ENCODE data around the gene ASB4. TPM values are rescaled to one million over a fixed set of nuclear protein-coding genes. Genes with fewer than 3 reads are reported as not detected.

Gene ASB4
- total RNA-seq, 1 donor from 2014 or later: not detected

- peaks cover 55% of the 10 kb centered on the region for H3K4me1 Mint-ChIP-seq (ENCODE audit: unreplicated experiment)
- no peak overlapping the region for H3K4me3 Mint-ChIP-seq (ENCODE audit: unreplicated experiment)
- no peak overlapping the region for H3K27ac Mint-ChIP-seq (ENCODE audit: unreplicated experiment)
- no peaks in the 10 kb centered on the region for H3K9me3 Mint-ChIP-seq (ENCODE audit: unreplicated experiment)
- H3K36me3 Mint-ChIP-seq (ENCODE audit: low read depth, unreplicated experiment): no peaks in the 10 kb centered on the region
- no peak for DNase-seq (ENCODE audit: low spot score)
- TF ChIP-seq CTCF (IDR thresholded peaks at IDR 0.05; ENCODE audit: unreplicated experiment): no peak
- H3K27me3 Mint-ChIP-seq (ENCODE audit: unreplicated experiment): no peaks in the 10 kb centered on the region
These were observed 13.1 kb upstream of the ASB4 start for GRCh38 chr7:95472581-95473161.

GRCh38 chr7:95473276-95473985 is 12.3 kb upstream of the ASB4 start:
- no peaks in the 10 kb centered on the region for H3K27me3 Mint-ChIP-seq (ENCODE audit: unreplicated experiment)
- TF ChIP-seq CTCF (IDR thresholded peaks at IDR 0.05; ENCODE audit: unreplicated experiment): no peak
- H3K9me3 Mint-ChIP-seq (ENCODE audit: unreplicated experiment): no peaks in the 10 kb centered on the region
- H3K27ac Mint-ChIP-seq (ENCODE audit: unreplicated experiment): no peak overlapping the region
- H3K4me1 Mint-ChIP-seq (ENCODE audit: unreplicated experiment): peaks cover 51% of the 10 kb centered on the region
- no peak for DNase-seq (ENCODE audit: low spot score)
- H3K36me3 Mint-ChIP-seq (ENCODE audit: low read depth, unreplicated experiment): no peaks in the 10 kb centered on the region
- H3K4me3 Mint-ChIP-seq (ENCODE audit: unreplicated experiment): no peak overlapping the region

GRCh38 chr7:95476072-95476847 is 9.5 kb upstream of the ASB4 start:
- DNase-seq (ENCODE audit: low spot score): no peak

GRCh38 chr7:95476904-95477594 is 8.7 kb upstream of the ASB4 start:
- peak; percentile 88 for TF ChIP-seq CTCF (IDR thresholded peaks at IDR 0.05; ENCODE audit: unreplicated experiment)
- H3K4me1 Mint-ChIP-seq (ENCODE audit: unreplicated experiment): peaks cover 27% of the 10 kb centered on the region
- peak overlapping the region; percentile 40 for H3K27ac Mint-ChIP-seq (ENCODE audit: unreplicated experiment)
- no peaks in the 10 kb centered on the region for H3K9me3 Mint-ChIP-seq (ENCODE audit: unreplicated experiment)
- H3K36me3 Mint-ChIP-seq (ENCODE audit: low read depth, unreplicated experiment): no peaks in the 10 kb centered on the region
- H3K4me3 Mint-ChIP-seq (ENCODE audit: unreplicated experiment): no peak overlapping the region
- peak; percentile 57 for DNase-seq (ENCODE audit: low spot score)
- no peaks in the 10 kb centered on the region for H3K27me3 Mint-ChIP-seq (ENCODE audit: unreplicated experiment)

More at GRCh38 chr7:95476072-95476847, 9.5 kb upstream of the ASB4 start:
- Mint-ChIP-seq H3K27ac (ENCODE audit: unreplicated experiment) (peak overlapping the region; percentile 91), H3K36me3 (ENCODE audit: low read depth, unreplicated experiment) (no peaks in the 10 kb centered on the region), H3K4me3 (ENCODE audit: unreplicated experiment) (no peak overlapping the region), H3K27me3 (ENCODE audit: unreplicated experiment) (no peaks in the 10 kb centered on the region), H3K9me3 (ENCODE audit: unreplicated experiment) (no peaks in the 10 kb centered on the region), H3K4me1 (ENCODE audit: unreplicated experiment) (peaks cover 35% of the 10 kb centered on the region)
- no peak for TF ChIP-seq CTCF (IDR thresholded peaks at IDR 0.05; ENCODE audit: unreplicated experiment)

Measured in endothelial cell (in vitro differentiated cells).